SK-N-SH treated with all-trans-retinoic acid at 6 μM for 48 hours (cell line): ENCODE results near the gene OCA2.

ENCODE experiments used
- ATAC-seq: fragments of 200-7000 bp; cut with Tn5 transposase; 3 replicates; pipeline ENCODE4 v1.9.1; 2020; ENCODE audit warnings: mild to moderate bottlenecking, moderate library complexity
- BACH2 ChIP-seq: fragments of 250-450 bp; sonication (Bioruptor Pico); IDR thresholded peaks from 2 replicates; pipeline ENCODE4 v1.9.0; 2021; ENCODE audit warnings: mild to moderate bottlenecking, borderline replicate concordance
- CREB5 ChIP-seq: fragments of 250-450 bp; sonication (Bioruptor Pico); IDR thresholded peaks from 2 replicates; pipeline ENCODE4 v1.5.1; 2020; ENCODE audit warnings: low read depth, mild to moderate bottlenecking, moderate library complexity
- CSDC2 ChIP-seq: fragments of 250-450 bp; sonication (Bioruptor Pico); IDR thresholded peaks from 2 replicates; pipeline ENCODE4 v1.5.0; 2020; ENCODE audit warnings: mild to moderate bottlenecking, moderate library complexity
- ESRRG ChIP-seq: fragments of 250-450 bp; sonication (Bioruptor Pico); IDR thresholded peaks from 2 replicates; pipeline ENCODE4 v1.6.1; 2021; ENCODE audit warnings: mild to moderate bottlenecking
- GLIS3 ChIP-seq: fragments of 250-450 bp; sonication (Bioruptor Pico); IDR thresholded peaks from 2 replicates; pipeline ENCODE4 v1.5.0; 2020; ENCODE audit warnings: mild to moderate bottlenecking, moderate library complexity
- ISL1 ChIP-seq: fragments of 250-450 bp; sonication (Bioruptor Pico); IDR thresholded peaks from 2 replicates; pipeline ENCODE4 v2.1.2; 2022; ENCODE audit warnings: mild to moderate bottlenecking, moderate library complexity
- OSR1 ChIP-seq: fragments of 250-450 bp; sonication (Bioruptor Pico); IDR thresholded peaks from 2 replicates; pipeline ENCODE4 v1.8.0; 2022; ENCODE audit warnings: moderate library complexity, mild to moderate bottlenecking, inconsistent platforms
- POU6F1 ChIP-seq: fragments of 250-450 bp; sonication (Bioruptor Pico); IDR thresholded peaks from 2 replicates; pipeline ENCODE4 v1.8.0; 2021; ENCODE audit warnings: low read depth, mild to moderate bottlenecking, moderate library complexity, borderline replicate concordance
- RARB ChIP-seq: fragments of 250-450 bp; sonication (Bioruptor Pico); IDR thresholded peaks from 2 replicates; pipeline ENCODE4 v1.8.0; 2021; ENCODE audit warnings: mild to moderate bottlenecking, moderate library complexity
- TCF4 ChIP-seq: fragments of 250-450 bp; sonication (Bioruptor Pico); IDR thresholded peaks from 2 replicates; pipeline ENCODE4 v1.8.0; 2021; ENCODE audit warnings: mild to moderate bottlenecking, moderate library complexity, borderline replicate concordance
- TSHZ2 ChIP-seq: fragments of 250-450 bp; sonication (Bioruptor Pico); IDR thresholded peaks from 2 replicates; pipeline ENCODE4 v1.5.0; 2020; ENCODE audit warnings: mild to moderate bottlenecking, moderate library complexity
- ZNF565 ChIP-seq: fragments of 450-650 bp; formaldehyde crosslinking; conservative IDR thresholded peaks from 2 replicates; pipeline ENCODE4 v1.5.0; 2020; ENCODE audit warnings: low read depth, mild to moderate bottlenecking, moderate library complexity
- ZNF70 ChIP-seq: fragments of 450-650 bp; formaldehyde crosslinking; IDR thresholded peaks from 2 replicates; pipeline ENCODE4 v1.5.0; 2020; ENCODE audit warnings: mild to moderate bottlenecking, moderate library complexity
- ZNF8 ChIP-seq: fragments of 450-650 bp; formaldehyde crosslinking; IDR thresholded peaks from 2 replicates; pipeline ENCODE4 v1.5.0; 2020; ENCODE audit warnings: mild to moderate bottlenecking, moderate library complexity
- TF ChIP-seq, protein P1 (sequence below): fragments of 250-450 bp; sonication (Bioruptor Pico); IDR thresholded peaks from 2 replicates; pipeline ENCODE4 v1.8.0; 2020; ENCODE audit warnings: mild to moderate bottlenecking, moderate library complexity, borderline replicate concordance
- TF ChIP-seq, protein P2 (sequence below): fragments of 250-450 bp; sonication (Bioruptor Pico); IDR thresholded peaks from 2 replicates; pipeline ENCODE4 v1.5.1; 2021; ENCODE audit warnings: mild to moderate bottlenecking, moderate library complexity

The OCA2 gene

GRCh38 chr15:28021281-28022039 is 77.7 kb downstream of the OCA2 start:
- peak; percentile 67 for ATAC-seq
- TF ChIP-seq ESRRG (CRISPR knock-in tag) (no peak), TCF4 (CRISPR knock-in tag) (peak; percentile 31; the same call in 1 of the 2 replicates)
- TF ChIP-seq, protein P1, sequence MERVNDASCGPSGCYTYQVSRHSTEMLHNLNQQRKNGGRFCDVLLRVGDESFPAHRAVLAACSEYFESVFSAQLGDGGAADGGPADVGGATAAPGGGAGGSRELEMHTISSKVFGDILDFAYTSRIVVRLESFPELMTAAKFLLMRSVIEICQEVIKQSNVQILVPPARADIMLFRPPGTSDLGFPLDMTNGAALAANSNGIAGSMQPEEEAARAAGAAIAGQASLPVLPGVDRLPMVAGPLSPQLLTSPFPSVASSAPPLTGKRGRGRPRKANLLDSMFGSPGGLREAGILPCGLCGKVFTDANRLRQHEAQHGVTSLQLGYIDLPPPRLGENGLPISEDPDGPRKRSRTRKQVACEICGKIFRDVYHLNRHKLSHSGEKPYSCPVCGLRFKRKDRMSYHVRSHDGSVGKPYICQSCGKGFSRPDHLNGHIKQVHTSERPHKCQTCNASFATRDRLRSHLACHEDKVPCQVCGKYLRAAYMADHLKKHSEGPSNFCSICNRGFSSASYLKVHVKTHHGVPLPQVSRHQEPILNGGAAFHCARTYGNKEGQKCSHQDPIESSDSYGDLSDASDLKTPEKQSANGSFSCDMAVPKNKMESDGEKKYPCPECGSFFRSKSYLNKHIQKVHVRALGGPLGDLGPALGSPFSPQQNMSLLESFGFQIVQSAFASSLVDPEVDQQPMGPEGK, result no peak

GRCh38 chr15:28020644-28021043 is 78.5 kb downstream of the OCA2 start:
- ATAC-seq, result no peak
- TF ChIP-seq, protein P1, result no peak
- TF ChIP-seq, protein P2, sequence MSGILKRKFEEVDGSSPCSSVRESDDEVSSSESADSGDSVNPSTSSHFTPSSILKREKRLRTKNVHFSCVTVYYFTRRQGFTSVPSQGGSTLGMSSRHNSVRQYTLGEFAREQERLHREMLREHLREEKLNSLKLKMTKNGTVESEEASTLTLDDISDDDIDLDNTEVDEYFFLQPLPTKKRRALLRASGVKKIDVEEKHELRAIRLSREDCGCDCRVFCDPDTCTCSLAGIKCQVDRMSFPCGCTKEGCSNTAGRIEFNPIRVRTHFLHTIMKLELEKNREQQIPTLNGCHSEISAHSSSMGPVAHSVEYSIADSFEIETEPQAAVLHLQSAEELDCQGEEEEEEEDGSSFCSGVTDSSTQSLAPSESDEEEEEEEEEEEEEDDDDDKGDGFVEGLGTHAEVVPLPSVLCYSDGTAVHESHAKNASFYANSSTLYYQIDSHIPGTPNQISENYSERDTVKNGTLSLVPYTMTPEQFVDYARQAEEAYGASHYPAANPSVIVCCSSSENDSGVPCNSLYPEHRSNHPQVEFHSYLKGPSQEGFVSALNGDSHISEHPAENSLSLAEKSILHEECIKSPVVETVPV (CRISPR knock-in tag), result no peak
- TF ChIP-seq POU6F1 (CRISPR knock-in tag), result no peak
- TF ChIP-seq ZNF565 (CRISPR knock-in tag), result no peak
- TF ChIP-seq TSHZ2 (CRISPR knock-in tag), result no peak
- TF ChIP-seq GLIS3 (CRISPR knock-in tag), result no peak
- no peak for TF ChIP-seq TCF4 (CRISPR knock-in tag)
- TF ChIP-seq ISL1, result no peak
- TF ChIP-seq, all 23 proteins: peak for 0

DNA sequence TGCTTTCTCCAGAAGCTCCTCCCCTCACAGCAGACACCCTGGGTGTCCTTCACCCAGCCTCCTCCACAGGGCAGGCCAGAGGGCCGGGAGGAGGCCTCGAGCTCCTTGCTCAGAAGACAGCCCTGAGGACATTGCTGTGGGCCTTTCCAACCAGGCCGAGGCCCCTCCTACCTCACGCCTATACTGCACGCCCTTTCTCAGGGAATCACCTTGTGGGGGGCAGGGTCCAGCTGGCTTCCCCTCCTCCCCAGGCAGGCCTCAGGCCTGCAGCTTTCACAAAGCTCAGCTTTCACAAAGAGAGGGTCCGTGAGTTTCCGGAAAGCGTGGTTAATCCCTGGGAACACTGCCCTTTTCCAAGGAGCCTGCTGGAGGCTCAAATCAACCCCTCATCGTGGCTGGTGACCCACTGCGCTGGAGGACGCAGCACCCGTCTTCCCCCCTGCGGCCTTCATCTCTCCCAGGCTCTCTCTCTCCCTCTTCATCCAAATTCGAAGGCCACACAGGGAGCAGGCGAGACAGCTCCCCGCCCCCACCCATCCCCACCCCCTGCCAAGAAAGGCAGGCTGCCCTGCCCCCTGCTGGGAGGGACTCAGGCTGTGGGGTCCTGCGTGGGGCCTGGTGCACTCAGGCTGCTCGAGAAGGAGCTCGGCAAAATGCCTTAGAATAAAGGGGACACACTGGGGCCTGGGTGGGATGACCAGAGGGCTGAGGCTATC is 79.4 kb downstream of the OCA2 start:
- ATAC-seq, result no peak
- TF ChIP-seq CREB5 (no peak), BACH2 (CRISPR knock-in tag) (no peak), ZNF8 (CRISPR knock-in tag) (no peak), TCF4 (CRISPR knock-in tag) (no peak), RARB (CRISPR knock-in tag) (no peak), OSR1 (CRISPR knock-in tag) (no peak), ZNF565 (CRISPR knock-in tag) (no peak), ESRRG (CRISPR knock-in tag) (no peak), CSDC2 (CRISPR knock-in tag) (no peak), ZNF70 (no peak), ISL1 (no peak)
